SU-DHL-6 (cell line): ENCODE measurements around the gene RORB.

Experiments used
- H2AFZ ChIP-seq: fragments of 200-600 bp; sonication (generic); 2 replicates; pipeline ENCODE4 v1.6.1; 2014; ENCODE audit warnings: low read depth, mild to moderate bottlenecking, moderate library complexity, mixed read lengths, antibody characterized with exemption, low read length; ENCODE audit not compliant: severe bottlenecking
- H3F3A ChIP-seq: fragments of 200-600 bp; shearing (Covaris generic); 2 replicates; pipeline ENCODE4 v1.6.0; 2016; ENCODE audit warnings: antibody characterized with exemption, mild to moderate bottlenecking; ENCODE audit not compliant: insufficient read depth
- H3K27ac ChIP-seq: fragments of 200-600 bp; sonication (generic); 2 replicates; pipeline ENCODE4 v1.5.1; 2016; ENCODE audit warnings: low read depth, mild to moderate bottlenecking, low read length, moderate library complexity, mixed read lengths
- H3K27me3 ChIP-seq: fragments of 200-600 bp; sonication (generic), shearing (Covaris generic); 2 replicates; pipeline ENCODE4 v1.6.0; 2014; ENCODE audit warnings: mild to moderate bottlenecking, low read length
- H3K36me3 ChIP-seq: fragments of 200-600 bp; sonication (generic); 2 replicates; pipeline ENCODE4 v1.6.1; 2014; ENCODE audit warnings: mild to moderate bottlenecking, low read length, mixed read lengths
- H3K4me2 ChIP-seq: fragments of 300-600, 200-600 bp; shearing (Covaris generic), sonication (generic); 2 replicates; pipeline ENCODE4 v1.6.0; 2014; ENCODE audit warnings: low read length, low read depth, mild to moderate bottlenecking; ENCODE audit not compliant: poor library complexity, severe bottlenecking
- H3K4me3 ChIP-seq: fragments of 200-600 bp; sonication (generic); 2 replicates; pipeline ENCODE4 v1.5.1; 2014; ENCODE audit warnings: antibody characterized with exemption, low read length, mild to moderate bottlenecking, mixed read lengths; ENCODE audit not compliant: insufficient read depth, poor library complexity, severe bottlenecking
- H3K79me2 ChIP-seq: fragments of 200-600 bp; sonication (generic); 2 replicates; pipeline ENCODE4 v1.6.1; 2014; ENCODE audit warnings: mild to moderate bottlenecking, low read length, moderate library complexity; ENCODE audit not compliant: insufficient read depth
- H3K9ac ChIP-seq: fragments of 200-600 bp; sonication (generic); 2 replicates; pipeline ENCODE4 v1.7.0; 2014; ENCODE audit warnings: mild to moderate bottlenecking, low read length
- H3K9me2 ChIP-seq: fragments of 200-600 bp; sonication (generic); replicated peaks from 2 replicates; pipeline ENCODE4 v1.6.1; 2014; ENCODE audit warnings: low read length; ENCODE audit not compliant: insufficient read depth
- H3K9me3 ChIP-seq: fragments of 200-600 bp; sonication (generic); 2 replicates; pipeline ENCODE4 v1.6.1; 2014; ENCODE audit warnings: low read length, mixed read lengths; ENCODE audit not compliant: insufficient read depth
- H4K20me1 ChIP-seq: fragments of 200-600 bp; sonication (generic); 2 replicates; pipeline ENCODE4 v1.6.1; 2014; ENCODE audit warnings: low read depth, mild to moderate bottlenecking, antibody characterized with exemption, low read length, moderate library complexity, mixed read lengths
- CTCF ChIP-seq: fragments of 200-600 bp; sonication (generic); IDR thresholded peaks from one replicate; pipeline ENCODE4 v1.5.1; 2017; ENCODE audit warnings: antibody characterized with exemption, mild to moderate bottlenecking, low read length, moderate library complexity; ENCODE audit not compliant: insufficient read depth, poor library complexity, severe bottlenecking
- EZH2phosphoT487 ChIP-seq: fragments of 200-600 bp; sonication (generic), shearing (Covaris generic); conservative IDR thresholded peaks from 2 replicates; pipeline ENCODE4 v1.6.1; 2018; ENCODE audit warnings: mild to moderate bottlenecking, antibody characterized with exemption, low read length, moderate library complexity, mixed read lengths

Gene RORB

GRCh38 chr9:74576176-74576575, 79.0 kb downstream of the RORB start:
- H3K9me3 ChIP-seq: no peaks in the 10 kb centered on the region
- H3K4me3 ChIP-seq: no peak overlapping the region
- no peaks in the 10 kb centered on the region for H3K36me3 ChIP-seq
- H3K4me2 ChIP-seq: no peak overlapping the region
- no peak overlapping the region for H3K27ac ChIP-seq
- H4K20me1 ChIP-seq: no peaks in the 10 kb centered on the region
- no peaks in the 10 kb centered on the region for H3F3A ChIP-seq
- no peak for TF ChIP-seq EZH2phosphoT487
- no peak overlapping the region for H3K9ac ChIP-seq
- no peaks in the 10 kb centered on the region for H3K9me2 ChIP-seq
- no peaks in the 10 kb centered on the region for H3K27me3 ChIP-seq
- H2AFZ ChIP-seq: no peak overlapping the region
- H3K79me2 ChIP-seq: no peaks in the 10 kb centered on the region

GRCh38 chr9:74577956-74578355, 80.8 kb downstream of the RORB start:
- Histone ChIP-seq H3K27ac (no peak overlapping the region), H3K9me3 (no peaks in the 10 kb centered on the region)
- TF ChIP-seq EZH2phosphoT487 (no peak), CTCF (no peak)

GRCh38 chr9:74589576-74589975, 92.4 kb downstream of the RORB start:
- Histone ChIP-seq H3K79me2 (no peaks in the 10 kb centered on the region), H3K27ac (no peak overlapping the region), H3K4me2 (no peak overlapping the region), H2AFZ (no peak overlapping the region), H3K4me3 (no peak overlapping the region), H3K9me2 (no peaks in the 10 kb centered on the region), H3F3A (no peaks in the 10 kb centered on the region), H3K9ac (no peak overlapping the region), H4K20me1 (no peaks in the 10 kb centered on the region), H3K27me3 (no peaks in the 10 kb centered on the region), H3K36me3 (no peaks in the 10 kb centered on the region), H3K9me3 (no peaks in the 10 kb centered on the region)
- TF ChIP-seq EZH2phosphoT487 (no peak), CTCF (no peak)

More at GRCh38 chr9:74577956-74578355, 80.8 kb downstream of the RORB start:
- Histone ChIP-seq H2AFZ (no peak overlapping the region), H3K27me3 (no peaks in the 10 kb centered on the region), H4K20me1 (no peaks in the 10 kb centered on the region), H3K9me2 (no peaks in the 10 kb centered on the region), H3K9ac (no peak overlapping the region), H3F3A (no peaks in the 10 kb centered on the region), H3K4me3 (no peak overlapping the region), H3K4me2 (no peak overlapping the region), H3K79me2 (no peaks in the 10 kb centered on the region), H3K36me3 (no peaks in the 10 kb centered on the region)

GRCh38 chr9:74595286-74595685, 98.2 kb downstream of the RORB start:
- no peak overlapping the region for H3K27ac ChIP-seq
- H3K9me2 ChIP-seq: no peaks in the 10 kb centered on the region
- H3K9ac ChIP-seq: no peak overlapping the region
- H3K4me2 ChIP-seq: no peak overlapping the region
- no peaks in the 10 kb centered on the region for H3K27me3 ChIP-seq
- H3K4me3 ChIP-seq: no peak overlapping the region
- TF ChIP-seq EZH2phosphoT487 (no peak), CTCF (no peak)
- no peak overlapping the region for H2AFZ ChIP-seq
- H3K9me3 ChIP-seq: no peaks in the 10 kb centered on the region
- no peaks in the 10 kb centered on the region for H3K79me2 ChIP-seq
- no peaks in the 10 kb centered on the region for H4K20me1 ChIP-seq
- H3K36me3 ChIP-seq: no peaks in the 10 kb centered on the region
- H3F3A ChIP-seq: no peaks in the 10 kb centered on the region
